ENCODE measurements around the gene WHAMM. TPM values are rescaled to one million over a fixed set of nuclear protein-coding genes. Genes with fewer than 3 reads are reported as not detected.

The WHAMM gene
- total RNA-seq, 5 donors from 2014 or later (not counting 1 experiment from before 2014, with no cell fraction given) = 28.1 to 60.8 (median 34.1) TPM

DNA sequence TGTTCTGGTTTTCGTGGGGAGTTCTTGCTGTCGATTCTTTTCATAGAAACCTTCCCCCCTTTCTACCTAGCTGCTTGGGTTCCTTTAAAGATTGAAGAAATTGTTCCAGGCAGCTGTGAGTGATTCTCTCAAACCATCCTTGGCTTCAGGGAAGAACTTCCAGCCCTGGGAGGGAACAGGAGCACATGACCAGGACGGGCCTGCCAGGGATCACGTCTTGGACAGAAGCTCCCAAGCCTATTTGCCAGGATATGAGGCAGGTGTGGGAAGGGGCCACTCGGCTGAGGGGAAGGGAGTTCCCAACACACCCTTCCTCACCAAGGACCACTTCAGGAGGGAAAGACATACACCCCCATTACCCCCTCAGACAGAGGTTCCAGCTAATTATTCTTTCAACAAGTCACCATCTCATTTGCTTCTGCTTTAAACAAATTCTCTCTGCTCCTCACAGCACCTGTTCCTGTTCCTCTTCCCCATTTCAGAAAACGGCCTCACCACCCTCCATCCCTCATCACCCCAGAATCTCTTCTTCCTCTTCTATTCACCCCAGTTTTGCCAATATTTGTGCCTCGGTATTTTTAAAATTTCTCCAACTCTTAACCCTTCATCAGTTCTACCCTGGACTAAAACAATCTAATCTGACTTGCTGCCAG, 62.5 kb downstream of the WHAMM start:
- no peak for ATAC-seq (replicated peaks in 1 of 4)
- DNase-seq = no peak
- H3K9me3 Mint-ChIP-seq = no peaks in the 10 kb centered on the region
- POLR2A ChIA-PET = no interaction called here
- 41% methylated on average over 2 of the region's 7 CpGs for WGBS (ENCODE audit: insufficient coverage)
- Histone ChIP-seq H3K4me3 (ENCODE audit: control insufficient read depth in 1 of 2, extremely low read depth in 1 of 2, low read length in 1 of 2) (no peak overlapping the region), H3K4me1 (ENCODE audit: control insufficient read depth in 1 of 2, extremely low read depth in 1 of 2, insufficient read depth in 2 of 2, low read length in 2 of 2) (no peaks in the 10 kb centered on the region), H3K9me3 (no peaks in the 10 kb centered on the region), H3K27me3 (replicated peaks in 1 of 2; ENCODE audit: control insufficient read depth in 2 of 2, extremely low read depth in 1 of 2, insufficient read depth in 2 of 2, low read length in 1 of 2) (peaks cover 0 to 4% of the 10 kb centered on the region in 2 experiments), H3K27ac (ENCODE audit: low read length) (no peak overlapping the region), H3K36me3 (ENCODE audit: control insufficient read depth in 2 of 2, extremely low read depth in 1 of 2, insufficient read depth in 1 of 2, low read length in 1 of 2) (no peaks in the 10 kb centered on the region)
- H3K4me3 Mint-ChIP-seq = no peak overlapping the region
- H3K36me3 Mint-ChIP-seq = no peaks in the 10 kb centered on the region
- H3K4me1 Mint-ChIP-seq = no peaks in the 10 kb centered on the region
- CTCF ChIA-PET = no interaction called here
- no peak overlapping the region for H3K27ac Mint-ChIP-seq
- peaks cover 4 to 5% of the 10 kb centered on the region in 2 donors for H3K27me3 Mint-ChIP-seq

DNA sequence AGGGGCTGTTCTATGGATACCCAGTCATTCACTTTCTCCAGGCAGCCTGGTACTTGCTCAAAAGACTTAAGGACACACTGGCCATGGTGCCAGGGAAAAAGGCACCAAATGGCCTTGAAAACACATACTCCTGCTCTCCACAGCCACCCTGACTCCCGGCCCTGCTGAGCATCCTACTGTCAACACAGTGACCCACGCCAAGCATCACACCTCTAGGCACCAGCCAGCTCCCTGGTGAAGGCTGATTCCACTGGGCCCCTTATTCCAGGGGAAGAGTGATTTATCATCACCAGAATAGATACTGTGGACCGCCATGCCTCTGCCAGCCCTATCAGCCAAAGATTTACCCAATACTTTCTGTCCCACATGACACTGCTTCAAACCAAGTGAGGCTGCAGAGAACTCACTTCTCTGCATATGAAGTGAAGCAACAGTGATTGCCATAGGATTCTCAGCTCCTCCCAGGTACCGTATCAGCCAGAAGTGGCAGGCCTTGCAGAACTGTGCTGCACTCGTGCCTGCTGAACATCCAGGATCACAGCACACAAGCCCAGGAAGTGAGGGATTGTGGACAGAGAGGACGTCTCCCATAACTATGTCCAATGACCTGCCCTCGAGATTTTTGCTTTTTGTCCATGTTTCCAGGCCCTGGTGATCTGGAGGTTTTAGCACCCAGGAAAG, 63.7 kb downstream of the WHAMM start:
- H3K4me1 ChIP-seq (ENCODE audit: control insufficient read depth in 1 of 2, extremely low read depth in 1 of 2, insufficient read depth in 2 of 2, low read length in 2 of 2) = no peaks in the 10 kb centered on the region
- peaks cover 0 to 4% of the 10 kb centered on the region in 2 experiments for H3K27me3 ChIP-seq (replicated peaks in 1 of 2; ENCODE audit: control insufficient read depth in 2 of 2, extremely low read depth in 1 of 2, insufficient read depth in 2 of 2, low read length in 1 of 2)
- no peak overlapping the region for H3K4me3 ChIP-seq (ENCODE audit: control insufficient read depth in 1 of 2, extremely low read depth in 1 of 2, low read length in 1 of 2)
- ChIA-PET POLR2A (no interaction called here), CTCF (no interaction called here)
- H3K4me1 Mint-ChIP-seq = no peaks in the 10 kb centered on the region
- H3K36me3 Mint-ChIP-seq = no peaks in the 10 kb centered on the region
- no peak overlapping the region for H3K27ac ChIP-seq (ENCODE audit: low read length)
- no peaks in the 10 kb centered on the region for H3K36me3 ChIP-seq (ENCODE audit: control insufficient read depth in 2 of 2, extremely low read depth in 1 of 2, insufficient read depth in 1 of 2, low read length in 1 of 2)
- no peak overlapping the region for H3K27ac Mint-ChIP-seq
- DNase-seq (no peak), ATAC-seq (replicated peaks in 1 of 4) (no peak)
- WGBS (ENCODE audit: insufficient coverage) = 62% methylated on average over 5 of the region's 7 CpGs
- H3K4me3 Mint-ChIP-seq = no peak overlapping the region
- peaks cover 4 to 5% of the 10 kb centered on the region in 2 donors for H3K27me3 Mint-ChIP-seq
- no peaks in the 10 kb centered on the region for H3K9me3 ChIP-seq
- H3K9me3 Mint-ChIP-seq = no peaks in the 10 kb centered on the region

DNA sequence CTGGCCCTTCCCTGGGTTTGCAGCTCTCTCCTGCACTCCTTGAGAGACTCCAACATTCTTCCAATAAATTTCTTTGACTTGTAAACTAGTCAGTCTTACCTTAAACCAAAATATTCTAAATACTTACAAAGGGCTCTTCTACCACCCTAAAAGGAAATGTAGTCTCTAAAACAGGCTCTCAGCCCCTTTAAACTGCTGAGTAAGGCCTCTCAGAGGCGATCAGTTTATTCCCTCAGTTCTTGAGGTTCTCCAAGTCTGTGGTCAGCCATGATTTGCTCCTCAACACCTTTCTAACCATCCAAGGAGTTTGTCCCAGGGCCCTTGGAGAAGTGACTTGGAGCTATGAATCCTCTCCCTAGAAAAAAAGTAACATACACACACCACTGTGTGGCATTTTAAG, 64.8 kb downstream of the WHAMM start:
- Mint-ChIP-seq H3K27ac (no peak overlapping the region), H3K9me3 (no peaks in the 10 kb centered on the region), H3K36me3 (no peaks in the 10 kb centered on the region), H3K4me1 (no peaks in the 10 kb centered on the region), H3K27me3 (peaks cover 4 to 5% of the 10 kb centered on the region in 2 donors), H3K4me3 (no peak overlapping the region)
- H3K9me3 ChIP-seq = no peaks in the 10 kb centered on the region
- WGBS (ENCODE audit: insufficient coverage) = 43% methylated on average over 1 of the region's 1 CpG
- H3K4me3 ChIP-seq (ENCODE audit: control insufficient read depth in 1 of 2, extremely low read depth in 1 of 2, low read length in 1 of 2) = no peak overlapping the region
- ChIA-PET CTCF (no interaction called here), POLR2A (no interaction called here)
- ATAC-seq (replicated peaks in 1 of 4) = no peak
- H3K27ac ChIP-seq (ENCODE audit: low read length) = no peak overlapping the region
- H3K4me1 ChIP-seq (ENCODE audit: control insufficient read depth in 1 of 2, extremely low read depth in 1 of 2, insufficient read depth in 2 of 2, low read length in 2 of 2) = no peaks in the 10 kb centered on the region
- H3K36me3 ChIP-seq (ENCODE audit: control insufficient read depth in 2 of 2, extremely low read depth in 1 of 2, insufficient read depth in 1 of 2, low read length in 1 of 2) = no peaks in the 10 kb centered on the region
- H3K27me3 ChIP-seq (replicated peaks in 1 of 2; ENCODE audit: control insufficient read depth in 2 of 2, extremely low read depth in 1 of 2, insufficient read depth in 2 of 2, low read length in 1 of 2) = peaks cover 0 to 4% of the 10 kb centered on the region in 2 experiments
- DNase-seq = no peak

DNA sequence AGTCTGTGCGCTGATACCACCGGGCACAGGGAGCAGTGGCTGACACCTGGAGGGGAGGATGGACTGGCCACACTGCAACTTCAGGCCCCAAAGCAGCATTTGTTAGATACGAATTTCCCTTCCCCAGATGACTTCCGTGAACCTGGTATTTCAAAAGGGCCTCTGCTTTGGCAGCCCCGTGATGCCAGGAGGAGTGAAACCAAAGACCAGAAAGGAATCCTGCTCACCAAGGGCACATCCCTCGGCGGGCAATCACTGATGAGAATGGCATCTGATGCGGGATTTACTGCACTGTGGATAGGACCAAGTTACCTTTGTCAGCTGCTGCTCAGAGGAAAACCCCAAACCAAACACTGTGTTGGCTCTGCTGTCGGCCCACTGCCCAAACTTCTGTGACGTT, 65.5 kb downstream of the WHAMM start:
- Histone ChIP-seq H3K4me1 (ENCODE audit: control insufficient read depth in 1 of 2, extremely low read depth in 1 of 2, insufficient read depth in 2 of 2, low read length in 2 of 2) (no peaks in the 10 kb centered on the region), H3K4me3 (ENCODE audit: control insufficient read depth in 1 of 2, extremely low read depth in 1 of 2, low read length in 1 of 2) (no peak overlapping the region), H3K9me3 (no peaks in the 10 kb centered on the region), H3K36me3 (ENCODE audit: control insufficient read depth in 2 of 2, extremely low read depth in 1 of 2, insufficient read depth in 1 of 2, low read length in 1 of 2) (no peaks in the 10 kb centered on the region), H3K27ac (ENCODE audit: low read length) (no peak overlapping the region), H3K27me3 (replicated peaks in 1 of 2; ENCODE audit: control insufficient read depth in 2 of 2, extremely low read depth in 1 of 2, insufficient read depth in 2 of 2, low read length in 1 of 2) (peaks cover 0 to 4% of the 10 kb centered on the region in 2 experiments)
- Mint-ChIP-seq H3K27ac (no peak overlapping the region), H3K27me3 (peaks cover 4 to 5% of the 10 kb centered on the region in 2 donors), H3K4me1 (no peaks in the 10 kb centered on the region), H3K4me3 (no peak overlapping the region), H3K36me3 (no peaks in the 10 kb centered on the region), H3K9me3 (no peaks in the 10 kb centered on the region)
- no peak for ATAC-seq (replicated peaks in 1 of 4)
- POLR2A ChIA-PET = no interaction called here
- CTCF ChIA-PET = no interaction called here
- no peak for DNase-seq
- 97% methylated on average over 7 of the region's 10 CpGs for WGBS (ENCODE audit: insufficient coverage)

DNA sequence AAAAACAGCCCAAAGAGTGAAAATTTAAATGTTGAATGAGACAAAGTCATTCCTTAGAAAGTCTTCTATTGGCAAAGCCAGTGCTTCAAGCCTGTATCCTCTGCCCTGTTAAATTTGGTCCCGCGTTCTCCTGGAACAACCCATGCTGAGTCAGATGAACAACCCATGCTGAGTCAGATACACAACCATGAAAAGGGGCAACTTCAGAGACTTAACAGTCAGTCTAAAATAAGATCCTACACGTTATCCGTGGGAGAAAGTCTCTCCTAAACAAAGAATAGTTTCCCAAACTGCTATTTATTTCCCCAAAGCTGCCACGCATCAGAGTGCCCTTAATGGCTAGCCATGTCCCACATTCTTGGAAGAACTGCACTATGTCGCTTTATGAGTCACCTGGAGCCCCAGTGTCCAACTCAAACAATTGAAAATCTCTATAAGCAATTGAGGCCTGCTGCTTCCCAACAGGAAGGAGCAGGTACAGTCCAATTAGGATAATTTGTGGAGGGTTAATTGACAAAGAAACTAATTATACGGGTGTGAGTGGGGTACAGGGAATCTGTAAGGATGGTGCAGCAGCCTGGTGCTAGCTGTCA, 66.1 kb downstream of the WHAMM start:
- no peak for DNase-seq
- Histone ChIP-seq H3K36me3 (ENCODE audit: control insufficient read depth in 2 of 2, extremely low read depth in 1 of 2, insufficient read depth in 1 of 2, low read length in 1 of 2) (no peaks in the 10 kb centered on the region), H3K27me3 (replicated peaks in 1 of 2; ENCODE audit: control insufficient read depth in 2 of 2, extremely low read depth in 1 of 2, insufficient read depth in 2 of 2, low read length in 1 of 2) (peaks cover 0 to 2% of the 10 kb centered on the region in 2 experiments), H3K27ac (ENCODE audit: low read length) (no peak overlapping the region), H3K4me3 (ENCODE audit: control insufficient read depth in 1 of 2, extremely low read depth in 1 of 2, low read length in 1 of 2) (no peak overlapping the region), H3K9me3 (no peaks in the 10 kb centered on the region), H3K4me1 (ENCODE audit: control insufficient read depth in 1 of 2, extremely low read depth in 1 of 2, insufficient read depth in 2 of 2, low read length in 2 of 2) (no peaks in the 10 kb centered on the region)
- CTCF ChIA-PET = no interaction called here
- no peak overlapping the region for H3K4me3 Mint-ChIP-seq
- 90% methylated on average over 7 of the region's 7 CpGs for WGBS (ENCODE audit: insufficient coverage)
- no peaks in the 10 kb centered on the region for H3K9me3 Mint-ChIP-seq
- no peaks in the 10 kb centered on the region for H3K4me1 Mint-ChIP-seq
- POLR2A ChIA-PET = no interaction called here
- no peak for ATAC-seq (replicated peaks in 1 of 4)
- H3K27me3 Mint-ChIP-seq = peaks cover 4 to 5% of the 10 kb centered on the region in 2 donors
- no peaks in the 10 kb centered on the region for H3K36me3 Mint-ChIP-seq
- H3K27ac Mint-ChIP-seq = no peak overlapping the region

DNA sequence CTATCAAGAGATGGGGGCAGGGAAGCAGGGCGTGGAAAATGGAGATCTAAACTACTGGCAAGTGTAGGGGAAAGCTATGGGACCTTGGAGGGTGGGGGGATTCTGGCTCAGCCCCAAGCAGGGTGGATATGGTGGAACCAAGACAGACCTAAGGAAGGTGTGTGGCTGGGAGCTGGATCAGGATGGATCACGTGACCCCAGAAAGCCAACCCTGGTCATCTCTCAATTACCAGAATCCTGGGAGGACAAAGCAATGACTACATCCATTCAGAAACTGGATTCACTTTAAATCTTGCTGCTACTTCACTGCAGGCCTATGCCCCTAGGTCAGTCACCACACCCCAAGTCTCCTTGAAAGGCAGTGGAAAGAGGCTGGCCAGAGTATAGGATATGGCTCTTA, 68.4 kb downstream of the WHAMM start:
- no peak for ATAC-seq (replicated peaks in 1 of 4)
- Mint-ChIP-seq H3K4me1 (no peaks in the 10 kb centered on the region), H3K27me3 (no peaks in the 10 kb centered on the region), H3K4me3 (no peak overlapping the region), H3K27ac (no peak overlapping the region), H3K36me3 (no peaks in the 10 kb centered on the region), H3K9me3 (no peaks in the 10 kb centered on the region)
- Histone ChIP-seq H3K4me1 (ENCODE audit: control insufficient read depth in 1 of 2, extremely low read depth in 1 of 2, insufficient read depth in 2 of 2, low read length in 2 of 2) (no peaks in the 10 kb centered on the region), H3K4me3 (ENCODE audit: control insufficient read depth in 1 of 2, extremely low read depth in 1 of 2, low read length in 1 of 2) (no peak overlapping the region), H3K9me3 (no peaks in the 10 kb centered on the region), H3K27me3 (replicated peaks in 1 of 2; ENCODE audit: control insufficient read depth in 2 of 2, extremely low read depth in 1 of 2, insufficient read depth in 2 of 2, low read length in 1 of 2) (no peaks in the 10 kb centered on the region), H3K27ac (ENCODE audit: low read length) (no peak overlapping the region), H3K36me3 (ENCODE audit: control insufficient read depth in 2 of 2, extremely low read depth in 1 of 2, insufficient read depth in 1 of 2, low read length in 1 of 2) (no peaks in the 10 kb centered on the region)
- 62% methylated on average over 1 of the region's 2 CpGs for WGBS (ENCODE audit: insufficient coverage)
- no peak for DNase-seq
- ChIA-PET CTCF (no interaction called here), POLR2A (no interaction called here)

Data from T-cell (primary cell).